Naive thymus-derived CD4-positive, alpha-beta T cell (primary cell): ENCODE data around the gene CD6. TPM values are rescaled to one million over a fixed set of nuclear protein-coding genes. Genes with fewer than 3 reads are reported as not detected.

ENCODE experiments used
- ATAC-seq: fragments of 150-1000 bp; cut with Tn5 transposase; 2 replicates; pipeline ENCODE4 v1.10.0; 2021; ENCODE audit warnings: mild to moderate bottlenecking, moderate library complexity
- CTCF ChIA-PET: fragments of 350-600 bp; sonication (Branson Sonifier 250); formaldehyde crosslinking; loops from one replicate; lab custom pipeline; 2021; ENCODE audit warnings: antibody characterized with exemption; lab: Charles Lee
- POLR2A ChIA-PET: fragments of 350-600 bp; sonication (Branson Sonifier 250); formaldehyde crosslinking; loops from one replicate; lab custom pipeline; 2021; ENCODE audit warnings: antibody characterized with exemption, inconsistent platforms; lab: Charles Lee
- DNase-seq, 9 donors: peaks; one replicate each; pipeline versions ENCODE4 v3.0.0 to v3.0.0-alpha.2; 2020 to 2022; ENCODE audit warnings: mixed read lengths in 1 of 9
- H3K27ac ChIP-seq: one replicate; pipeline ENCODE4 v1.7.0; 2013; ENCODE audit warnings: mild to moderate bottlenecking, low read depth, low read length, moderate library complexity
- H3K27me3 ChIP-seq, 2 donors: one replicate each; pipeline ENCODE4 v1.7.0; 2013; ENCODE audit warnings: low read length in 2 of 2, mild to moderate bottlenecking in 2 of 2, moderate library complexity in 2 of 2; ENCODE audit not compliant: control insufficient read depth in 2 of 2, insufficient read depth in 2 of 2
- H3K36me3 ChIP-seq, 3 experiments: 1 replicate in 2 of 3; 2 replicates in 1 of 3; pipeline ENCODE4 v1.7.0; 2013; ENCODE audit warnings: low read length in 3 of 3, mild to moderate bottlenecking in 3 of 3, moderate library complexity in 1 of 3; ENCODE audit not compliant: insufficient read depth in 3 of 3, control insufficient read depth in 2 of 3
- H3K4me1 ChIP-seq, 2 donors: one replicate each; pipeline ENCODE4 v1.7.0; 2013; ENCODE audit warnings: low read length in 2 of 2, mild to moderate bottlenecking in 2 of 2, moderate library complexity in 1 of 2; ENCODE audit not compliant: control insufficient read depth in 2 of 2, insufficient read depth in 2 of 2
- H3K4me3 ChIP-seq: 2 replicates; pipeline ENCODE4 v1.7.0; 2013; ENCODE audit warnings: mild to moderate bottlenecking, low read length
- H3K9me3 ChIP-seq, 3 experiments: 1 replicate in 2 of 3; 2 replicates in 1 of 3; pipeline ENCODE4 v1.7.0; 2013; ENCODE audit warnings: low read length in 3 of 3; ENCODE audit not compliant: control insufficient read depth in 2 of 3
- H3K27ac Mint-ChIP-seq, 9 donors: one replicate each; pipeline ENCODE4 v1.8.0; 2020 to 2022; ENCODE audit warnings: mixed read lengths in 9 of 9, mild to moderate bottlenecking in 8 of 9, moderate library complexity in 5 of 9, inconsistent platforms in 2 of 9
- H3K27me3 Mint-ChIP-seq, 5 donors: one replicate each; pipeline ENCODE4 v1.8.0; 2021 to 2022; ENCODE audit warnings: mixed read lengths in 5 of 5, mild to moderate bottlenecking in 1 of 5
- H3K36me3 Mint-ChIP-seq, 5 donors: one replicate each; pipeline ENCODE4 v1.8.0; 2020 to 2022; ENCODE audit warnings: mixed read lengths in 5 of 5, mild to moderate bottlenecking in 3 of 5, inconsistent platforms in 1 of 5
- H3K4me1 Mint-ChIP-seq, 7 donors: one replicate each; pipeline ENCODE4 v1.8.0; 2020 to 2022; ENCODE audit warnings: mixed read lengths in 7 of 7, mild to moderate bottlenecking in 3 of 7, inconsistent platforms in 1 of 7
- H3K4me3 Mint-ChIP-seq, 10 donors: one replicate each; pipeline ENCODE4 v1.8.0; 2020 to 2022; ENCODE audit warnings: mild to moderate bottlenecking in 10 of 10, mixed read lengths in 10 of 10, moderate library complexity in 6 of 10, inconsistent platforms in 2 of 10
- H3K9me3 Mint-ChIP-seq, 11 donors: one replicate each; pipeline ENCODE4 v1.8.0; 2020 to 2022; ENCODE audit warnings: mixed read lengths in 11 of 11, mild to moderate bottlenecking in 4 of 11, inconsistent platforms in 1 of 11, moderate library complexity in 1 of 11
- intact Hi-C, 2 donors: fragments of 100-400 bp; cut with micrococcal nuclease; formaldehyde crosslinking; loops; one replicate each; pipeline ENCODE4 v1.15.1; 2023
- polyA plus RNA-seq, 2 donors: library from polyadenylated mRNA; unstranded; fragments of 300-500 nt; fragmentation: Illumina TruSeq; gene quantifications; one replicate each; pipeline ENCODE4 v1.2.3, GENCODE V29; 2021
- total RNA-seq, 6 experiments: library from RNA in 5 of 6; stranded (reverse) in 5 of 6; gene quantifications; 1 replicate in 5 of 6; 2 replicates in 1 of 6; pipeline ENCODE4 v1.2.3 and lab custom pipeline; 2021 to 2026

CD6 gene
- total and polyA plus RNA-seq, 7 experiments from 2014 or later, result 195 to 653 (median 416) TPM

DNA sequence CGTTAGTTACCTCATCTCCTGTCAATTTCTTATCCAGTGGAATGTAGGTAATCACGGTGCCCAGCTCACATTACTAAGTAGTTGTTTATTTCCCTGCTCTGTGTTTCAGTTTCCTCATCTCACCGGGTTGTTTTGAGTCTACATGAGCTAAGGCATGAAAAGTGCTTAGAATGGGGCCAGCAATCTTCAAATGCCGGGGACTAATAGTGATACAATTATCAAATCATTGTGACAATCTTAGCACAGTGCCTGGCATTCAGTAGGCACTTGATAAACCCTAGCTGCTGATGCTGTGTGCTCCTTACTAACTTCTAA, 77.5 kb downstream of the CD6 start:
- ATAC-seq (peak; percentile 14), DNase-seq (no peak)
- Histone ChIP-seq H3K36me3 (no peaks in the 10 kb centered on the region), H3K27me3 (no peaks in the 10 kb centered on the region), H3K4me3 (no peak overlapping the region), H3K4me1 (peaks cover 0 to 37% of the 10 kb centered on the region in 2 donors), H3K9me3 (peaks cover 0 to 3% (median 0%) of the 10 kb centered on the region in 3 experiments), H3K27ac (peak overlapping the region; percentile 4)
- Mint-ChIP-seq H3K9me3 (peaks cover 0 to 9% (median 2%) of the 10 kb centered on the region in 11 donors), H3K4me3 (peak overlapping the region; percentile 63 to 83 (median 74)), H3K27me3 (no peaks in the 10 kb centered on the region), H3K36me3 (peaks cover 0 to 41% (median 9%) of the 10 kb centered on the region in 5 donors), H3K4me1 (peaks cover 26 to 69% (median 65%) of the 10 kb centered on the region in 7 donors), H3K27ac (peak overlapping the region; percentile 66 to 92 (median 86))
- ChIA-PET POLR2A (interaction anchor here (0.7 to 9.2 kb wide), 14 partner anchors 8 to 67 kb away, joined by 3 to 73 read pairs (median 10); no protein-coding TSS in a partner anchor), CTCF (interaction anchor here (1.3 to 1.4 kb wide), 2 partner anchors 14 to 23 kb away, joined by 4 read pairs; no protein-coding TSS in a partner anchor)
- intact Hi-C loops, result loop anchor here in 1 of 2 donors (1.0 to 2.0 kb wide), 2 partner anchors 12 to 70 kb away; no protein-coding TSS in a partner anchor

DNA sequence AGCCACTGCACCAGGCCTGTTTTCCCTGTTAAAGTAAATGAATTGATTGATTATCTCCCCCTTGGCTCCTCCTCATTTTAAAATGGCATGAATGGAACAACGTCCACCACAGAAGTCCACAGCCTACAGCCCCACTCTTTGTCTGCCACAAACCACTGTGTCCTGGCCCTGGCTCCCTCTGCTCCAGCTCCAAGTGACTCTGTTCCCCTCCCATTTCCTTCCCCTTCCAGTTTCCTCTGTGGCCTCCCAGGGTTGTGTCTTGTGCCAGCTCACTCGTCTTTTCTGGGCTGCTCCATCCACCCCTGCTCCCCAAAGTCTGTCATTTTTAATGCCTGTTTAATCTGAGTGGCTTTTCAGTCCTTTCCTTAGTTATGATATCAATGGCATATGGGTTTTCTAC, 78.4 kb downstream of the CD6 start:
- no peaks in the 10 kb centered on the region for H3K27me3 Mint-ChIP-seq
- Histone ChIP-seq H3K4me3 (no peak overlapping the region), H3K36me3 (no peaks in the 10 kb centered on the region), H3K27me3 (no peaks in the 10 kb centered on the region), H3K27ac (no peak overlapping the region), H3K9me3 (peaks cover 0 to 3% (median 0%) of the 10 kb centered on the region in 3 experiments), H3K4me1 (peaks cover 0 to 37% of the 10 kb centered on the region in 2 donors)
- POLR2A ChIA-PET, result interaction anchor here (0.6 to 9.2 kb wide), 12 partner anchors 8 to 75 kb away, joined by 3 to 73 read pairs (median 6); no protein-coding TSS in a partner anchor
- H3K4me1 Mint-ChIP-seq, result peaks cover 28 to 75% (median 69%) of the 10 kb centered on the region in 7 donors
- DNase-seq (no peak), ATAC-seq (no peak)
- intact Hi-C loops, result loop anchor here in 1 of 2 donors (1.0 to 2.0 kb wide), 2 partner anchors 11 to 71 kb away; no protein-coding TSS in a partner anchor
- peaks cover 0 to 9% (median 2%) of the 10 kb centered on the region in 11 donors for H3K9me3 Mint-ChIP-seq
- H3K27ac Mint-ChIP-seq, result peak overlapping the region in 8 of 9 donors; percentile 10 to 90 (median 76)
- H3K36me3 Mint-ChIP-seq, result peaks cover 0 to 42% (median 9%) of the 10 kb centered on the region in 5 donors
- CTCF ChIA-PET, result interaction anchor here (1.1 to 1.8 kb wide), 3 partner anchors 24 to 80 kb away, joined by 4 to 6 read pairs (median 4); no protein-coding TSS in a partner anchor
- H3K4me3 Mint-ChIP-seq, result peak overlapping the region in 4 of 10 donors; percentile 18 to 51 (median 34)

DNA sequence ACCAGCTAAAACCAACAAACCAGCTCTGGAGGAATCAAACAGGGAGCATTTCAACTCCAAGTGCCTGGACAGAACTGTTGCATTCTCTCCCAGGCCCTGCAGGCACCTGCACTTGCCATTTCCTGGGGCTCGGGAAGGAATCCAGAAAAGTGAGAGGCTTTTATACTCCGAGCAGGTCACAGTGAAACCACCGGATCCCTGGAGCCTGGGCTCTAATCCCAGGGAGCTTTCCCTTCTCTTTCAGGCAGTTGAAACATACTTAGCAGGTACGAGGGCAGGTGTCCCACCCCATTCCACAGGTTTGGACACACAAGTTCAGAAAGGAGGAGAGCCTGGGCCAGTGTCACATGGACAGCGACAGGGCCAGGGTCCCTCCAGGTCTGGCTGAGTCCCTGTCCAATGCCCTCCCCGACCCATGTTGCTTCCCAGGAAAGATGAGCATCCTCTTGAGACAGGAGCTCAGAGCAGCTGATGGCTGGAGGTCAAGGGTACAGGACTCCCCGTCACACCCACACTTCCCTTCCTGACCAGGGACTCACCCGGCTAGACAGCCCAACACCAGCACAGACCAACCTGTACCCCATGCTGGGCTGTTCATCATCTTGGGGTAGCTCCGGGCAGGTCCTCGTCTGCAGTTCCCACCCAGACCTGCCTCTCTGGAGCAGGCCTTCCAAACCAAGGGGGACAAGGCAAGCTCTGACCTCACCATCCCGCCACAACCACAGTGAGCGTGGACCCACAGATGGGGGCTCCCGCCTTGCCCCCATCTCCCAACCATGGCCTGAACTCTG, 80.9 kb downstream of the CD6 start:
- H3K4me1 ChIP-seq, result peaks cover 0 to 32% of the 10 kb centered on the region in 2 donors
- ChIA-PET POLR2A (interaction anchor here (0.9 to 9.2 kb wide), 11 partner anchors 9 to 82 kb away, joined by 3 to 73 read pairs (median 8); partner anchors contain the start of gene CD5), CTCF (interaction anchor here (0.6 to 3.3 kb wide), 12 partner anchors 8 to 1551 kb away, joined by 3 to 20 read pairs (median 4); partner anchors contain the start of gene CD6)

DNA sequence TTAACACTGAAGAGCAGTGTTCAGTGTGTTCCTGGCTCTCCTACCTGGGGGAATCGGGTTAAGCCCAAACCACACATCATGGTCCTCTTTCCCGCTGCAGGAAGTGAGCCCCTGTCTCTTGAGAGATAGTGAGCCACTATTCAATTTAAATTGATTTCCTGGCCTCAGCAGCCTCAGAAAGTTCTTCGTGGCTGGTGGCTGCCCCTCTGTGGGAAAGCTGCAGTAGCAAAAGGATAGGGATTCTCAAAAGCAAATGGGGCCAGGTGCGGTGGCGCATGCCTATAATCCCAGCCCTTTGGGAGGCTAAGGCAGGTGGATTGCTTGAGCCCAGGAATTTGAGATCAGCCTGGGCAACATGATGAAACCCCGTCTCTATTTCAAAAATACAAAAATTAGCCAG, 81.7 kb downstream of the CD6 start:
- Mint-ChIP-seq H3K36me3 (peaks cover 0 to 42% (median 9%) of the 10 kb centered on the region in 5 donors), H3K9me3 (peaks cover 0 to 9% (median 2%) of the 10 kb centered on the region in 11 donors), H3K4me1 (peaks cover 26 to 69% (median 61%) of the 10 kb centered on the region in 7 donors), H3K4me3 (peak overlapping the region in 3 of 10 donors; percentile 3 to 40 (median 21)), H3K27me3 (no peaks in the 10 kb centered on the region), H3K27ac (peak overlapping the region; percentile 52 to 86 (median 74))
- ATAC-seq, result no peak
- CTCF ChIA-PET, result interaction anchor here (0.6 to 3.3 kb wide), 10 partner anchors 8 to 222 kb away, joined by 3 to 20 read pairs (median 4); partner anchors contain the start of gene CD6
- peaks cover 0 to 3% (median 0%) of the 10 kb centered on the region in 3 experiments for H3K9me3 ChIP-seq
- H3K36me3 ChIP-seq, result no peaks in the 10 kb centered on the region
- H3K4me3 ChIP-seq, result no peak overlapping the region
- H3K4me1 ChIP-seq, result peaks cover 0 to 26% of the 10 kb centered on the region in 2 donors
- no peaks in the 10 kb centered on the region for H3K27me3 ChIP-seq
- intact Hi-C loops, result loop anchor here in 1 of 2 donors (1.0 kb wide), 2 partner anchors 83 to 222 kb away; no protein-coding TSS in a partner anchor
- POLR2A ChIA-PET, result interaction anchor here (0.9 to 9.2 kb wide), 11 partner anchors 8 to 83 kb away, joined by 3 to 73 read pairs (median 8); partner anchors contain the start of gene CD5
- DNase-seq, result peak in 3 of 9 donors; percentile 14 to 42 (median 31)
- H3K27ac ChIP-seq, result peak overlapping the region; percentile 13

More for the DNA sequence above, 80.9 kb downstream of the CD6 start:
- Histone ChIP-seq H3K4me3 (no peak overlapping the region), H3K36me3 (no peaks in the 10 kb centered on the region), H3K9me3 (peaks cover 0 to 3% (median 0%) of the 10 kb centered on the region in 3 experiments), H3K27me3 (no peaks in the 10 kb centered on the region), H3K27ac (no peak overlapping the region)
- peaks cover 28 to 71% (median 63%) of the 10 kb centered on the region in 7 donors for H3K4me1 Mint-ChIP-seq
- H3K27ac Mint-ChIP-seq, result peak overlapping the region in 6 of 9 donors; percentile 52 to 84 (median 74)
- peaks cover 0 to 44% (median 9%) of the 10 kb centered on the region in 5 donors for H3K36me3 Mint-ChIP-seq
- DNase-seq, result peak in 1 of 9 donors; percentile 11
- peak overlapping the region in 1 of 10 donors; percentile 40 for H3K4me3 Mint-ChIP-seq
- peaks cover 0 to 9% (median 2%) of the 10 kb centered on the region in 11 donors for H3K9me3 Mint-ChIP-seq
- peak; percentile 20 for ATAC-seq
- no peaks in the 10 kb centered on the region for H3K27me3 Mint-ChIP-seq
- intact Hi-C loops, result no loop called here

DNA sequence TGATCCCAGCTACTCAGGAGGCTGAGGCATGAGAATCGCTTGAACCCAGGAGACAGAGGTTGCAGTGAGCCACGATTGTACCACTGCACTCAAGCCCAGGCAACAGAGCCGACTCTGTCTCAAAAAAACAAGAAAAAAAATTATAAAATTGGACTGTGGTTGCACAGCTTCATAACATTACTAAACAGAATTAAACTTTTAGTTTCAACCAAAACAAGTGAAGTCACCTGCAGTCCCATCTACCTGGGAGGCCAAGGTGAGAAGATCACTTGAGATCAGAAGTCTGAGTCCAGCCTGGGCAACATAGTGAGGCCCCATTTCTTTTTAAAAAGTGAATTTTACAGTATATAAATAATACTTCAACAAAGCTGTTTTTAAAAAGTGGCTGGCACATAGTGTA, 83.0 kb downstream of the CD6 start:
- ATAC-seq, result no peak
- peaks cover 0 to 41% (median 8%) of the 10 kb centered on the region in 5 donors for H3K36me3 Mint-ChIP-seq
- no peak overlapping the region for H3K4me3 ChIP-seq
- H3K27me3 Mint-ChIP-seq, result no peaks in the 10 kb centered on the region
- H3K9me3 ChIP-seq, result peaks cover 0 to 3% (median 0%) of the 10 kb centered on the region in 3 experiments
- H3K4me3 Mint-ChIP-seq, result peak overlapping the region in 1 of 10 donors; percentile 9
- H3K27ac ChIP-seq, result no peak overlapping the region
- DNase-seq, result peak in 1 of 9 donors; percentile 19
- no peaks in the 10 kb centered on the region for H3K27me3 ChIP-seq
- peaks cover 0 to 9% (median 2%) of the 10 kb centered on the region in 11 donors for H3K9me3 Mint-ChIP-seq
- H3K4me1 ChIP-seq, result peaks cover 0 to 26% of the 10 kb centered on the region in 2 donors
- intact Hi-C loops, result no loop called here
- ChIA-PET CTCF (interaction anchor here (0.6 to 3.3 kb wide), 4 partner anchors 12 to 89 kb away, joined by 3 to 20 read pairs (median 4); partner anchors contain the start of gene CD6), POLR2A (interaction anchor here (0.7 to 9.2 kb wide), 7 partner anchors 10 to 58 kb away, joined by 3 to 73 read pairs (median 6); no protein-coding TSS in a partner anchor)
- H3K36me3 ChIP-seq, result no peaks in the 10 kb centered on the region
- H3K27ac Mint-ChIP-seq, result peak overlapping the region in 1 of 9 donors; percentile 30
- H3K4me1 Mint-ChIP-seq, result peaks cover 24 to 68% (median 60%) of the 10 kb centered on the region in 7 donors
